WTC11 (cell line): ENCODE measurements around the gene BOK. TPM values are rescaled to one million over a fixed set of nuclear protein-coding genes. Genes with fewer than 3 reads are reported as not detected.

Source experiments
- ATAC-seq: fragments of 200-7000 bp; cut with Tn5 transposase; 2 replicates; pipeline ENCODE4 v1.10.0; 2021; ENCODE audit warnings: mild to moderate bottlenecking, moderate library complexity
- CTCF ChIA-PET: fragments of 300-600 bp; sonication (Branson Sonifier 250); formaldehyde crosslinking; loops from one replicate; lab custom pipeline; 2021; ENCODE audit warnings: antibody characterized with exemption; lab: Charles Lee
- POLR2A ChIA-PET: fragments of 350-600 bp; sonication (Branson Sonifier 250); formaldehyde crosslinking; loops from one replicate; lab custom pipeline; 2021; ENCODE audit warnings: antibody characterized with exemption; lab: Charles Lee
- DNase-seq: peaks from one replicate; pipeline ENCODE4 v3.0.0; 2021; ENCODE audit warnings: low spot score
- H3K27ac Mint-ChIP-seq: 2 replicates; pipeline ENCODE4 v1.8.0; 2021; ENCODE audit warnings: mixed read lengths
- H3K27me3 Mint-ChIP-seq: 2 replicates; pipeline ENCODE4 v1.8.0; 2021; ENCODE audit warnings: low read depth, mild to moderate bottlenecking, moderate library complexity, mixed read lengths
- H3K36me3 Mint-ChIP-seq: 2 replicates; pipeline ENCODE4 v1.8.0; 2021; ENCODE audit warnings: mixed read lengths
- H3K4me1 Mint-ChIP-seq: 2 replicates; pipeline ENCODE4 v1.8.0; 2022; ENCODE audit warnings: mixed read lengths
- H3K4me3 Mint-ChIP-seq: 2 replicates; pipeline ENCODE4 v1.8.0; 2021; ENCODE audit warnings: mild to moderate bottlenecking, moderate library complexity, mixed read lengths
- H3K9me3 Mint-ChIP-seq: 2 replicates; pipeline ENCODE4 v1.8.0; 2021; ENCODE audit warnings: mixed read lengths
- ATF1 ChIP-seq: sonication (generic); formaldehyde crosslinking; IDR thresholded peaks from 2 replicates; pipeline ENCODE4 v1.8.1; 2023; ENCODE audit warnings: mild to moderate bottlenecking, moderate library complexity, missing genetic modification reagents
- CTCF ChIP-seq: fragments of 200-600 bp; IDR thresholded peaks from 2 replicates; pipeline ENCODE4 v1.8.0; 2022; ENCODE audit warnings: antibody characterized with exemption
- ERG ChIP-seq: fragments of 250-450 bp; sonication (Bioruptor Pico); IDR thresholded peaks from 2 replicates; pipeline ENCODE4 v1.8.0; 2021; ENCODE audit warnings: mild to moderate bottlenecking
- FOXJ3 ChIP-seq: sonication (generic); formaldehyde crosslinking; IDR thresholded peaks from 2 replicates; pipeline ENCODE4 v1.9.0; 2021; ENCODE audit warnings: missing genetic modification reagents, mild to moderate bottlenecking, borderline replicate concordance
- GABPB1 ChIP-seq: sonication (generic); formaldehyde crosslinking; IDR thresholded peaks from 2 replicates; pipeline ENCODE4 v1.8.1; 2023; ENCODE audit warnings: mild to moderate bottlenecking, missing genetic modification reagents
- HMGA2 ChIP-seq: fragments of 250-450 bp; sonication (Bioruptor Pico); IDR thresholded peaks from 2 replicates; pipeline ENCODE4 v1.4.0; 2021; ENCODE audit warnings: mild to moderate bottlenecking, moderate library complexity
- HMGXB4 ChIP-seq: sonication (generic); formaldehyde crosslinking; IDR thresholded peaks from 2 replicates; pipeline ENCODE4 v1.8.1; 2023; ENCODE audit warnings: mild to moderate bottlenecking, moderate library complexity, missing genetic modification reagents
- IRF1 ChIP-seq: sonication (generic); formaldehyde crosslinking; IDR thresholded peaks from 2 replicates; pipeline ENCODE4 v1.8.0; 2023; ENCODE audit warnings: missing genetic modification reagents
- IRF2 ChIP-seq: sonication (generic); formaldehyde crosslinking; IDR thresholded peaks from 2 replicates; pipeline ENCODE4 v1.8.0; 2022; ENCODE audit warnings: low read depth, missing genetic modification reagents, borderline replicate concordance
- JAZF1 ChIP-seq: fragments of 250-450 bp; sonication (Bioruptor Pico); IDR thresholded peaks from 2 replicates; pipeline ENCODE4 v1.9.0; 2021; ENCODE audit warnings: moderate library complexity, mild to moderate bottlenecking, inconsistent platforms
- KAT7 ChIP-seq: sonication (generic); formaldehyde crosslinking; IDR thresholded peaks from 2 replicates; pipeline ENCODE4 v1.8.1; 2023; ENCODE audit warnings: missing genetic modification reagents, mild to moderate bottlenecking, borderline replicate concordance
- MLX ChIP-seq: sonication (generic); formaldehyde crosslinking; IDR thresholded peaks from 2 replicates; pipeline ENCODE4 v1.8.1; 2023; ENCODE audit warnings: mild to moderate bottlenecking, missing genetic modification reagents, moderate library complexity
- PRDM15 ChIP-seq: sonication (generic); formaldehyde crosslinking; IDR thresholded peaks from 2 replicates; pipeline ENCODE4 v1.8.0; 2022; ENCODE audit warnings: missing genetic modification reagents
- PRRX2 ChIP-seq: fragments of 250-450 bp; sonication (Bioruptor Pico); IDR thresholded peaks from 2 replicates; pipeline ENCODE4 v1.8.0; 2021; ENCODE audit warnings: mild to moderate bottlenecking
- RELA ChIP-seq: sonication (generic); formaldehyde crosslinking; IDR thresholded peaks from 2 replicates; pipeline ENCODE4 v1.8.1; 2022; ENCODE audit warnings: missing genetic modification reagents, mild to moderate bottlenecking, borderline replicate concordance
- SMAD4 ChIP-seq: sonication (generic); formaldehyde crosslinking; IDR thresholded peaks from 2 replicates; pipeline ENCODE4 v1.8.0; 2022; ENCODE audit warnings: mild to moderate bottlenecking, missing genetic modification reagents
- SP1 ChIP-seq: sonication (generic); formaldehyde crosslinking; conservative IDR thresholded peaks from 2 replicates; pipeline ENCODE4 v1.8.1; 2022; ENCODE audit warnings: missing genetic modification reagents
- TCF7 ChIP-seq: sonication (generic); formaldehyde crosslinking; IDR thresholded peaks from 2 replicates; pipeline ENCODE4 v1.8.0; 2022; ENCODE audit warnings: mild to moderate bottlenecking, low read depth, missing genetic modification reagents, moderate library complexity
- TP53 ChIP-seq: sonication (generic); formaldehyde crosslinking; IDR thresholded peaks from 2 replicates; pipeline ENCODE4 v1.8.1; 2023; ENCODE audit warnings: mild to moderate bottlenecking, missing genetic modification reagents
- ZNF121 ChIP-seq: sonication (generic); formaldehyde crosslinking; IDR thresholded peaks from 2 replicates; pipeline ENCODE4 v1.8.0; 2023; ENCODE audit warnings: missing genetic modification reagents
- ZNF512 ChIP-seq: sonication (generic); formaldehyde crosslinking; IDR thresholded peaks from 2 replicates; pipeline ENCODE4 v1.8.1; 2022; ENCODE audit warnings: missing genetic modification reagents, borderline replicate concordance
- ZNF671 ChIP-seq: fragments of 250-450 bp; sonication (Bioruptor Pico); IDR thresholded peaks from 2 replicates; pipeline ENCODE4 v1.8.0; 2021; ENCODE audit warnings: mild to moderate bottlenecking
- total RNA-seq: library from RNA; stranded (reverse); gene quantifications from 3 replicates; pipeline ENCODE4 v1.2.3, GENCODE V29; 2021

The BOK gene
- total RNA-seq, 1 experiment from 2014 or later: 39.4 TPM

- TF ChIP-seq ZNF512 (no peak), TP53 (CRISPR knock-in tag) (no peak), ATF1 (CRISPR knock-in tag) (no peak), SP1 (no peak), TCF7 (CRISPR knock-in tag) (no peak), IRF1 (no peak), HMGA2 (no peak)
Observed at GRCh38 chr2:241617431-241618154, 59.0 kb downstream of the BOK start (continued).

- TF ChIP-seq JAZF1 (CRISPR knock-in tag): no peak
- TF ChIP-seq ZNF671 (CRISPR knock-in tag): no peak
- TF ChIP-seq MLX: no peak
- no peak for TF ChIP-seq ZNF121
- TF ChIP-seq FOXJ3: no peak
- no peak for TF ChIP-seq HMGXB4 (CRISPR knock-in tag)
- Mint-ChIP-seq H3K4me1 (peaks cover 27% of the 10 kb centered on the region), H3K9me3 (peaks cover 5% of the 10 kb centered on the region), H3K4me3 (no peak overlapping the region), H3K27me3 (no peaks in the 10 kb centered on the region), H3K36me3 (peaks cover 9% of the 10 kb centered on the region), H3K27ac (peak overlapping the region; percentile 96)
- ATAC-seq (no peak), DNase-seq (no peak)
- CTCF ChIA-PET: interaction anchor here (0.5 to 1.0 kb wide), 2 partner anchors 8 to 105 kb away, joined by 3 read pairs; no protein-coding TSS in a partner anchor
- POLR2A ChIA-PET: no interaction called here
Observed at GRCh38 chr2:241618296-241618805, 59.8 kb downstream of the BOK start.

GRCh38 chr2:241618829-241619228, 60.3 kb downstream of the BOK start:
- peak overlapping the region; percentile 96; the same call in 1 of the 2 replicates for H3K27ac Mint-ChIP-seq
- TF ChIP-seq IRF2 (no peak), ERG (no peak), CTCF (no peak), PRDM15 (CRISPR knock-in tag) (no peak), SMAD4 (CRISPR knock-in tag) (no peak), RELA (CRISPR knock-in tag) (no peak), KAT7 (no peak), PRRX2 (CRISPR knock-in tag) (no peak), GABPB1 (CRISPR knock-in tag) (no peak)

More at GRCh38 chr2:241618829-241619228, 60.3 kb downstream of the BOK start:
- peaks cover 27% of the 10 kb centered on the region for H3K4me1 Mint-ChIP-seq
- H3K36me3 Mint-ChIP-seq: peaks cover 9% of the 10 kb centered on the region
- DNase-seq (no peak), ATAC-seq (no peak)
- H3K27me3 Mint-ChIP-seq: no peaks in the 10 kb centered on the region
- ChIA-PET CTCF (interaction anchor here (1.0 kb wide), 1 partner anchor 8 kb away, joined by 3 read pairs; no protein-coding TSS in a partner anchor), POLR2A (no interaction called here)
- peaks cover 5% of the 10 kb centered on the region for H3K9me3 Mint-ChIP-seq
- no peak overlapping the region for H3K4me3 Mint-ChIP-seq
